Gastroesophageal sphincter (tissue), 4 donors: Measurements from ENCODE around the gene PRUNE2. TPM values are rescaled to one million over a fixed set of nuclear protein-coding genes. Genes with fewer than 3 reads are reported as not detected.

Experiments used
- ATAC-seq: fragments of 150-250 bp; one replicate; pipeline ENCODE4 v1.9.1; 2016; ENCODE audit warnings: mild to moderate bottlenecking, moderate library complexity
- H3K27ac ChIP-seq, 4 donors: fragments of 200-600 bp; sonication (generic) in 3 of 4; 1 replicate in 3 of 4; 2 replicates in 1 of 4; pipeline ENCODE4 v1.5.1; 2016 to 2019
- H3K27me3 ChIP-seq: fragments of 200-600 bp; sonication (generic); one replicate; pipeline ENCODE4 v1.5.1; 2019
- H3K36me3 ChIP-seq, 2 donors: fragments of 200-600 bp; sonication (generic); one replicate each; pipeline ENCODE4 v1.5.1; 2019; ENCODE audit warnings: control low read depth in 1 of 2
- H3K4me1 ChIP-seq, 3 donors: fragments of 200-600 bp; sonication (generic); 1 replicate in 2 of 3; 2 replicates in 1 of 3; pipeline ENCODE4 v1.5.1; 2016 to 2019; ENCODE audit warnings: control low read depth in 2 of 3
- H3K4me3 ChIP-seq, 2 donors: fragments of 200-600 bp; sonication (generic); one replicate each; pipeline ENCODE4 v1.5.1; 2019; ENCODE audit warnings: mild to moderate bottlenecking in 1 of 2, moderate library complexity in 1 of 2
- H3K9me3 ChIP-seq, 3 donors: fragments of 200-600 bp; sonication (generic); one replicate each; pipeline ENCODE4 v1.5.1; 2017 to 2019; ENCODE audit warnings: control low read depth in 2 of 3
- CTCF ChIP-seq, 4 experiments: fragments of 200-600 bp in 2 of 4; fragments of 450-650 bp in 2 of 4; sonication (generic) in 1 of 4; IDR thresholded peaks; one replicate each; pipeline ENCODE4 v1.5.1; 2017 to 2019; ENCODE audit warnings: antibody characterized with exemption in 4 of 4, mild to moderate bottlenecking in 2 of 4, moderate library complexity in 2 of 4
- EP300 ChIP-seq: sonication (generic); formaldehyde crosslinking; IDR thresholded peaks from one replicate; pipeline ENCODE4 v1.6.1; 2017; ENCODE audit warnings: antibody characterized with exemption, mild to moderate bottlenecking
- POLR2A ChIP-seq, 2 donors: fragments of 450-650 bp; IDR thresholded peaks; one replicate each; pipeline ENCODE4 v1.6.1; 2017; ENCODE audit warnings: antibody characterized with exemption in 2 of 2, mild to moderate bottlenecking in 2 of 2, moderate library complexity in 1 of 2
- POLR2AphosphoS5 ChIP-seq: sonication (generic); formaldehyde crosslinking; IDR thresholded peaks from one replicate; pipeline ENCODE4 v1.6.1; 2017; ENCODE audit warnings: antibody characterized with exemption
- WGBS, 2 donors: methylation state at CpG; one replicate each; pipeline ENCODE4 v1.1.5; 2018; ENCODE audit warnings: low coverage in 1 of 2; 5-methylcytosine and 5-hydroxymethylcytosine counted together
- total RNA-seq, 4 donors: library from RNA; depleted of rRNA; stranded (reverse); fragments of >200 nt; gene quantifications; one replicate each; pipeline ENCODE4 v1.1.0, GENCODE V29; 2016

Gene PRUNE2
- total RNA-seq, 4 donors from 2014 or later: 561 to 930 (median 763) TPM

GRCh38 chr9:76684213-76684612, 221.7 kb downstream of the PRUNE2 start:
- ATAC-seq: no peak
- no peak overlapping the region for H3K4me3 ChIP-seq
- peaks cover 0 to 43% of the 10 kb centered on the region in 2 donors for H3K36me3 ChIP-seq
- 74 to 100% methylated on average over 1 to 5 of the region's 5 CpGs for WGBS, 2 donors
- no peaks in the 10 kb centered on the region for H3K27me3 ChIP-seq
- peaks cover 0 to 19% (median 0%) of the 10 kb centered on the region in 3 donors for H3K4me1 ChIP-seq
- H3K27ac ChIP-seq: no peak overlapping the region
- TF ChIP-seq EP300: no peak
- TF ChIP-seq POLR2AphosphoS5: no peak
- TF ChIP-seq CTCF (IDR thresholded peaks at IDR 0.05): no peak
- no peak for TF ChIP-seq POLR2A (IDR thresholded peaks at IDR 0.05)
- H3K9me3 ChIP-seq: no peaks in the 10 kb centered on the region

DNA sequence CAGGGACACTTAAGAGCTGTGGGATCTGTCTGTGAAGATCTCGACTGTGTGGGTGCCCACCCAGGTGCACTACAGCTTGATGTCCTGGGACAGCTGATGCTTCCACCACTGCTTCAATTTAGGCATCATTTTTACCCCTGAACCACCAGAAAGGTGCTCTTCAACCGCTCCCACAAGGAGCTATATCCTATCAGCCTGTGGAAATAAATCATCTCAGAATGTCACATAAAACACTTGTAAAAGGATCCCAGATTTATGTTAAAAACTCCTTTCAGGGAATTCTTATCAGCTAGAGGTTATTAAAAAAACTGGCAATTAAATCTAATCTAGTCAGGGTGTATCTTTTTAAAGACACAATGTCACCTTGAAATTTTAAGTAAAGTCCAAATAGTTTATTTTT, 224.4 kb downstream of the PRUNE2 start:
- Histone ChIP-seq H3K36me3 (peaks cover 0 to 27% of the 10 kb centered on the region in 2 donors), H3K4me1 (peaks cover 0 to 14% (median 0%) of the 10 kb centered on the region in 3 donors), H3K27me3 (no peaks in the 10 kb centered on the region), H3K4me3 (no peak overlapping the region), H3K27ac (no peak overlapping the region), H3K9me3 (no peaks in the 10 kb centered on the region)
- 60 to 73% methylated on average over 1 to 2 of the region's 2 CpGs for WGBS, 2 donors
- no peak for TF ChIP-seq POLR2AphosphoS5
- no peak for ATAC-seq

- H3K9me3 ChIP-seq: no peaks in the 10 kb centered on the region
- 84 to 94% methylated on average over 5 to 10 of the region's 10 CpGs for WGBS, 2 donors
- H3K36me3 ChIP-seq: peaks cover 0 to 21% of the 10 kb centered on the region in 2 donors
These were observed 225.0 kb downstream of the PRUNE2 start for GRCh38 chr9:76680716-76681425.

DNA sequence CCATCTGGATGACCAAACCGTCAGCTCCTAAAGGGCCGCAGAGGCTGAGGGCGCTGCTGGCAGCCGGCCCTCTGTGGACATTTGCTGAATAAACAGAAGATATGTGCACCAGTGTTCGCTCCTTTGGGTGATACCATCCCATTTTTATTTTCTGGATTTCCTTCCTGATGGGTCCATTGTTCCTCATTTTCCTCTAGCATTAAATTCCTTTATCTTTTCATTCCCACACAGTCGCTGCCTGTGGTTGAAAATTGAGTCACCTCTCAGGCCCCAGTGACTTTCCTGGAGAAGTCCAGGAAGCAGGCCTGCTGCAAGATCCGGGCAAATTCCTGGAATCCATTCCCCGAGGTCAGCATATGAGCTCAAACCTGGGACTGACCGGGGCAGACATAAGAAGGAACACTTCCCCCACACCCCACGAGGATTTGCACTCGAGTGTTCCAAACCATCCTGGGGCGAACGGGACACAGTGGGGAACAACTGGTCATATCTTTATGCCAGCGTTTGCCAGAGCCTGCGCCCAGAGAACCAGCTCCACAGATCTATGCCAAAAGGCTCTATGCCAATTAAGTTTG, 228.3 kb downstream of the PRUNE2 start:
- Histone ChIP-seq H3K9me3 (no peaks in the 10 kb centered on the region), H3K27me3 (no peaks in the 10 kb centered on the region), H3K36me3 (peaks cover 0 to 13% of the 10 kb centered on the region in 2 donors), H3K4me3 (no peak overlapping the region), H3K27ac (peak overlapping the region in 2 of 4 donors; percentile 13 to 24), H3K4me1 (peaks cover 0 to 14% (median 0%) of the 10 kb centered on the region in 3 donors)
- 36 to 68% methylated on average over 5 to 14 of the region's 15 CpGs for WGBS, 2 donors
- TF ChIP-seq POLR2AphosphoS5 (peak; percentile 45), POLR2A (IDR thresholded peaks at IDR 0.05) (no peak)
- peak; percentile 76 for ATAC-seq

More at GRCh38 chr9:76680716-76681425, 225.0 kb downstream of the PRUNE2 start:
- Histone ChIP-seq H3K4me3 (no peak overlapping the region), H3K4me1 (peaks cover 0 to 14% (median 0%) of the 10 kb centered on the region in 3 donors), H3K27me3 (no peaks in the 10 kb centered on the region), H3K27ac (no peak overlapping the region)
- no peak for ATAC-seq
- TF ChIP-seq CTCF (IDR thresholded peaks at IDR 0.05) (no peak), EP300 (no peak), POLR2A (IDR thresholded peaks at IDR 0.05) (no peak), POLR2AphosphoS5 (no peak)

GRCh38 chr9:76676857-76677256, 229.1 kb downstream of the PRUNE2 start:
- H3K4me1 ChIP-seq: peaks cover 0 to 14% (median 0%) of the 10 kb centered on the region in 3 donors
- H3K36me3 ChIP-seq: peaks cover 0 to 13% of the 10 kb centered on the region in 2 donors
- H3K27ac ChIP-seq: no peak overlapping the region
- no peak for ATAC-seq
- no peaks in the 10 kb centered on the region for H3K9me3 ChIP-seq
- H3K27me3 ChIP-seq: no peaks in the 10 kb centered on the region
- WGBS, 2 donors: 64 to 83% methylated on average over 4 of the region's 4 CpGs
- H3K4me3 ChIP-seq: no peak overlapping the region
- TF ChIP-seq CTCF (IDR thresholded peaks at IDR 0.05) (no peak), POLR2AphosphoS5 (no peak), POLR2A (IDR thresholded peaks at IDR 0.05) (no peak), EP300 (no peak)
